ENCODE measurements around the gene MAP2K2. TPM values are rescaled to one million over a fixed set of nuclear protein-coding genes. Genes with fewer than 3 reads are reported as not detected.

MAP2K2 gene
- total RNA-seq, 1 donor from 2014 or later: 154 TPM

DNA sequence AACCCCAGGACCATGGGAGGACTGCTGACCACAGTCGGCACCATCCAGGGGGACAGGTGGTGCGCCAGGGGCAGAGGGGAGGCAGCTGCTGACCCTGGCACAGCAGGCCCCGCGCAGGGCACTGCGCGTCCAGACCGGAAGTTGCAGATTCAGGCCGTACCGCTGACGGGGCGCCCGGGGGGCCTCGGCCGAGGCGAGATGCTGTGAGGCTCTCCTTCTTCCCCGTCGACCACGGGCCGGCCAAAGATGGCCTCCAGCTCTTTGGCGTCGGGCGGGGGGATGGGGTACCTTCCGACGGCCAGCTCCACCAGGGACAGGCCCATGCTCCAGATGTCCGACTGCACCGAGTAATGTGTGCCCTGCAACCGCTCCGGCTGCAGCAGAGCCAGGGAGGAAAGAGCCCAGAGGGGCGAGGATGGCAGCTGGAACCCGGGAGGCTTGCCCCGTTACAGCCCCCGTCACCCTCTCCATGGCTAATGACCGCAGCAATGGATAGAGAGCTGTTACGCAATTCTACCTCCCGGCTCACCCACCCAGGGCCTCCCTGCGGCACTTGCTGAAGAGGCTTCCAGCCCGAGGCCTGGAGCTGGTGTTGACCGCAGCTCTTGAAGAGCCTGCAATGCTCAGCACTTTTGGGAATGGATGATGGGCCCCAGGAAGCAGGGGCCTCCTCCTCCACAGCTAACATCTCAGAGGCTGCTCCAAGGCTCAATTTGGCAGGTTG, 24.7 kb downstream of the MAP2K2 start:
- DNase-seq (ENCODE audit: low spot score, unreplicated experiment): no peak
- Mint-ChIP-seq H3K36me3 (ENCODE audit: insufficient read depth) (peaks cover 6% of the 10 kb centered on the region), H3K4me1 (ENCODE audit: low read depth) (no peaks in the 10 kb centered on the region), H3K27ac (no peak overlapping the region), H3K27me3 (no peaks in the 10 kb centered on the region), H3K4me3 (ENCODE audit: low read depth) (no peak overlapping the region), H3K9me3 (ENCODE audit: low read depth) (no peaks in the 10 kb centered on the region)
- TF ChIP-seq, protein P1, sequence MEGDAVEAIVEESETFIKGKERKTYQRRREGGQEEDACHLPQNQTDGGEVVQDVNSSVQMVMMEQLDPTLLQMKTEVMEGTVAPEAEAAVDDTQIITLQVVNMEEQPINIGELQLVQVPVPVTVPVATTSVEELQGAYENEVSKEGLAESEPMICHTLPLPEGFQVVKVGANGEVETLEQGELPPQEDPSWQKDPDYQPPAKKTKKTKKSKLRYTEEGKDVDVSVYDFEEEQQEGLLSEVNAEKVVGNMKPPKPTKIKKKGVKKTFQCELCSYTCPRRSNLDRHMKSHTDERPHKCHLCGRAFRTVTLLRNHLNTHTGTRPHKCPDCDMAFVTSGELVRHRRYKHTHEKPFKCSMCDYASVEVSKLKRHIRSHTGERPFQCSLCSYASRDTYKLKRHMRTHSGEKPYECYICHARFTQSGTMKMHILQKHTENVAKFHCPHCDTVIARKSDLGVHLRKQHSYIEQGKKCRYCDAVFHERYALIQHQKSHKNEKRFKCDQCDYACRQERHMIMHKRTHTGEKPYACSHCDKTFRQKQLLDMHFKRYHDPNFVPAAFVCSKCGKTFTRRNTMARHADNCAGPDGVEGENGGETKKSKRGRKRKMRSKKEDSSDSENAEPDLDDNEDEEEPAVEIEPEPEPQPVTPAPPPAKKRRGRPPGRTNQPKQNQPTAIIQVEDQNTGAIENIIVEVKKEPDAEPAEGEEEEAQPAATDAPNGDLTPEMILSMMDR (IDR thresholded peaks at IDR 0.05; ENCODE audit: unreplicated experiment): no peak

DNA sequence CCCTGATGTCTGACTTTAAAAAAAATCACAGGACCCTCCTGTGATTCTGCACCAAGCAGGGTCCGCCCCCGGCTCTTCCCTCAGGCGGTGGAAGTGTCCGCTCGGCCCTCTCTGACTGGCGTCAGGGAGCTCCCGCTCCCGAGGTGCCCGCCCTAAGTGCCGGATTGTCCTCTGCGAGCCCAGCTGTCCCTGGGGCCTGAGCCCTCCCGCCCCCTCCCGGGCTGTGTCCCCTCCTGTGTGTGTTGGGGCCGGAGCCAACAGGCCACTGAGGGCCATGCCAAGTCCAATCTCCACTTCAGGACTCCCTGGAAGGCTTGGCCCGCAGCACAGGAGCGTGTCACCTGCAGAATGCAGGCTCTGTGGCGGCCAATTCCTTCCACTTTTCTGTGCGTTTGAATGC, 25.4 kb downstream of the MAP2K2 start:
- DNase-seq (ENCODE audit: low spot score, unreplicated experiment): no peak
- H3K9me3 Mint-ChIP-seq (ENCODE audit: low read depth): no peaks in the 10 kb centered on the region
- H3K27ac Mint-ChIP-seq: no peak overlapping the region
- TF ChIP-seq, protein P1 (IDR thresholded peaks at IDR 0.05; ENCODE audit: unreplicated experiment): no peak
- H3K27me3 Mint-ChIP-seq: no peaks in the 10 kb centered on the region
- H3K4me3 Mint-ChIP-seq (ENCODE audit: low read depth): no peak overlapping the region
- H3K36me3 Mint-ChIP-seq (ENCODE audit: insufficient read depth): peaks cover 8% of the 10 kb centered on the region
- H3K4me1 Mint-ChIP-seq (ENCODE audit: low read depth): no peaks in the 10 kb centered on the region

DNA sequence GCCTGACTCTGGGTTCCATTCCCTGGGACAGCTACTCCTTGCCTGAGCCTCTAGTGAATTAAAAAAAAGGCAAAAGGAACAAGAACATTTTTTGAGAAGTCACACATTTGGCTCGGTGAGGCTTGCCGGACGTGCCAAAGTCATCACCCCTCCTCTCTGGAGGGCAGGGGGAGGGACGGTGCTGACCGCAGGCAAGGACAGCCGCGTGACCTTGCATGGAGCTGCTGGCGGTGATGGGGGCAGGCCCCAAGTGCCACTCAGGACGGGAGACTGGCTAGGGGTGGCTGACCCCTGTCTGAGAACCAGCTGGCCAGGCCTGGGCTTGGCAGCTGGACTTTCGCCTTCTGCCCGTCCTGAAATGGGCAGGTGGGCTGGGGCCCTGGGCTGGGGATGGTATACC, 26.4 kb downstream of the MAP2K2 start:
- H3K36me3 Mint-ChIP-seq (ENCODE audit: insufficient read depth): peaks cover 9% of the 10 kb centered on the region
- H3K9me3 Mint-ChIP-seq (ENCODE audit: low read depth): no peaks in the 10 kb centered on the region
- no peaks in the 10 kb centered on the region for H3K4me1 Mint-ChIP-seq (ENCODE audit: low read depth)
- H3K27ac Mint-ChIP-seq: no peak overlapping the region
- no peaks in the 10 kb centered on the region for H3K27me3 Mint-ChIP-seq
- no peak overlapping the region for H3K4me3 Mint-ChIP-seq (ENCODE audit: low read depth)
- TF ChIP-seq, protein P1 (IDR thresholded peaks at IDR 0.05; ENCODE audit: unreplicated experiment): no peak
- no peak for DNase-seq (ENCODE audit: low spot score, unreplicated experiment)

DNA sequence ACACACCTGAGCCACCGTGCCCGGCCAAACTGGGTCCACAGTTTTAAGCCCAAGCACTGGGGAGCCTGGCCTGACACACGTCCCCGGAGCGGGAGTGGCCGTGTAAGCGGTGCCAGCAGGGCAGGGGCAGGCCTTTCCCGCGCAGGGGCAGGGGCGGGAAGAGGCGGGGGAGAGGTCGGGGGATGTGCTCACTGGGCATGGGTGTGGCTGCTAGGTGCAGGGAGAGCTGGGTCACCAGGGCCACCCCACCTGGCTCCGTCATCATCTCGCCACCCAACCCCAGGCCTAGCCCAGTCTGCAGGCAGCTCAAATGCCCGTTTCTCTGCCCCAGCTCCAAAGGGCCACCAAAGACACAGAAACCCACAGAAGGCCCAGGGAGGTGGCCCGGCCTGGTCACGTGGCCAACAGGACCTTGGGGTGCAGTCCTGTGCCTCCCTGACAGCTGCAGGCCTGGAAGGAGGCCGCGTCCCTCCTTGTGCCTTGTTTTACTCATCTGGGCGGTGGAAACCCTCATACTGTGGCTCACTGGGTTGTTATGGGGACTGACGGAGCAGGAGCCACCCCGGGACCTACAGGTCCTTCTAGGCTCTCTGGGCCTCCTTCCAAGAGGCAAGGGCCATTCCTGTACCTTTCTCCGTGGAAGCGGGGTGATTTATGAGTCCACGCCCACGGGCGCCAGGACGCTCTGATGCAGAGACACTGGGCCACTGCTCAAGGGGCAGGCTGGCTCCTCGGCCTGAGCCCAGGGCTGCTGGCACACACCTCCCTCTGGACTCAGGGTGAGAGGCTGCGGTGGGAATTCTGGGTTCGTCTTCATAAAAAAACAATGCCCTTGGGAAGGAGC, 27.7 kb downstream of the MAP2K2 start:
- H3K9me3 Mint-ChIP-seq (ENCODE audit: low read depth): no peaks in the 10 kb centered on the region
- H3K27me3 Mint-ChIP-seq: no peaks in the 10 kb centered on the region
- peaks cover 9% of the 10 kb centered on the region for H3K36me3 Mint-ChIP-seq (ENCODE audit: insufficient read depth)
- no peak overlapping the region for H3K4me3 Mint-ChIP-seq (ENCODE audit: low read depth)
- no peak for DNase-seq (ENCODE audit: low spot score, unreplicated experiment)
- H3K4me1 Mint-ChIP-seq (ENCODE audit: low read depth): no peaks in the 10 kb centered on the region
- TF ChIP-seq, protein P1 (IDR thresholded peaks at IDR 0.05; ENCODE audit: unreplicated experiment): no peak
- H3K27ac Mint-ChIP-seq: no peak overlapping the region

DNA sequence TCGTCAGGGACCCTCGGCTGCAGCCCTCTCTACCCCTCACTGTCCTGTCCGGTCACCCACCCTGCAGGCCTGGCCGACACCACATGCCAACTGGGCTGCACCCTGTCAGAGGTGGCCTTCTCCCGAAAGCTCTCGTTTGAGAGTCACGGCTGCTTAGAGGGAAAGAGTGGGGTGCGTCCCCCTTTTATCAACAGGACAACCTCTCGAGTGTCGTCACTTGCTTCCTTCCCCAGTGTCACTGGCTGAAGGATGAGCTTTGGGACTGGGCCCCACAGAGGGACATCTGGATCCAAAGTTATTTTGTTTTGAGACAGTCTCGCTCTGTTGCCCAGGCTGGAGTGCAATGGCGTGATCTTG, 28.5 kb downstream of the MAP2K2 start:
- no peak overlapping the region for H3K27ac Mint-ChIP-seq
- H3K27me3 Mint-ChIP-seq: no peaks in the 10 kb centered on the region
- no peak for DNase-seq (ENCODE audit: low spot score, unreplicated experiment)
- H3K9me3 Mint-ChIP-seq (ENCODE audit: low read depth): no peaks in the 10 kb centered on the region
- H3K36me3 Mint-ChIP-seq (ENCODE audit: insufficient read depth): peaks cover 10% of the 10 kb centered on the region
- TF ChIP-seq, protein P1 (IDR thresholded peaks at IDR 0.05; ENCODE audit: unreplicated experiment): no peak
- H3K4me3 Mint-ChIP-seq (ENCODE audit: low read depth): no peak overlapping the region
- no peaks in the 10 kb centered on the region for H3K4me1 Mint-ChIP-seq (ENCODE audit: low read depth)
